GM06990 (cell line): ENCODE data around the gene PDZD2.

Source experiments
- DNase-seq: peaks from one replicate; pipeline ENCODE4 v3.0.0-alpha.2; 2011; ENCODE audit not compliant: insufficient read length; ENCODE audit errors: extremely low read depth
- H3K27me3 ChIP-seq: replicated peaks from 2 replicates; pipeline ENCODE4 v1.6.0; 2011; ENCODE audit warnings: low read length; ENCODE audit not compliant: control insufficient read depth, insufficient read depth
- H3K36me3 ChIP-seq: 2 replicates; pipeline ENCODE4 v1.5.1; 2011; ENCODE audit warnings: low read length; ENCODE audit not compliant: control insufficient read depth, insufficient read depth
- H3K4me3 ChIP-seq: replicated peaks from 2 replicates; pipeline ENCODE4 v1.5.1; 2011; ENCODE audit warnings: low read depth, mild to moderate bottlenecking, control low read depth, low read length
- TF ChIP-seq, protein P1 (sequence below): IDR thresholded peaks from 2 replicates; pipeline ENCODE4 v1.5.1; 2011; ENCODE audit warnings: low read length, control low read depth, mild to moderate bottlenecking, inconsistent platforms; ENCODE audit not compliant: insufficient read depth, poor library complexity, severe bottlenecking

The PDZD2 gene

GRCh38 chr5:32096891-32097595 is 458.1 kb downstream of the PDZD2 start:
- H3K36me3 ChIP-seq: peaks cover 8% of the 10 kb centered on the region
- DNase-seq: no peak
- TF ChIP-seq, protein P1, sequence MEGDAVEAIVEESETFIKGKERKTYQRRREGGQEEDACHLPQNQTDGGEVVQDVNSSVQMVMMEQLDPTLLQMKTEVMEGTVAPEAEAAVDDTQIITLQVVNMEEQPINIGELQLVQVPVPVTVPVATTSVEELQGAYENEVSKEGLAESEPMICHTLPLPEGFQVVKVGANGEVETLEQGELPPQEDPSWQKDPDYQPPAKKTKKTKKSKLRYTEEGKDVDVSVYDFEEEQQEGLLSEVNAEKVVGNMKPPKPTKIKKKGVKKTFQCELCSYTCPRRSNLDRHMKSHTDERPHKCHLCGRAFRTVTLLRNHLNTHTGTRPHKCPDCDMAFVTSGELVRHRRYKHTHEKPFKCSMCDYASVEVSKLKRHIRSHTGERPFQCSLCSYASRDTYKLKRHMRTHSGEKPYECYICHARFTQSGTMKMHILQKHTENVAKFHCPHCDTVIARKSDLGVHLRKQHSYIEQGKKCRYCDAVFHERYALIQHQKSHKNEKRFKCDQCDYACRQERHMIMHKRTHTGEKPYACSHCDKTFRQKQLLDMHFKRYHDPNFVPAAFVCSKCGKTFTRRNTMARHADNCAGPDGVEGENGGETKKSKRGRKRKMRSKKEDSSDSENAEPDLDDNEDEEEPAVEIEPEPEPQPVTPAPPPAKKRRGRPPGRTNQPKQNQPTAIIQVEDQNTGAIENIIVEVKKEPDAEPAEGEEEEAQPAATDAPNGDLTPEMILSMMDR: no peak
- no peaks in the 10 kb centered on the region for H3K27me3 ChIP-seq
- no peak overlapping the region for H3K4me3 ChIP-seq

- TF ChIP-seq, protein P1: no peak
- H3K4me3 ChIP-seq: no peak overlapping the region
- no peak for DNase-seq
- H3K27me3 ChIP-seq: no peaks in the 10 kb centered on the region
- H3K36me3 ChIP-seq: peaks cover 11% of the 10 kb centered on the region
These were observed 459.4 kb downstream of the PDZD2 start for GRCh38 chr5:32098291-32098690.

DNA sequence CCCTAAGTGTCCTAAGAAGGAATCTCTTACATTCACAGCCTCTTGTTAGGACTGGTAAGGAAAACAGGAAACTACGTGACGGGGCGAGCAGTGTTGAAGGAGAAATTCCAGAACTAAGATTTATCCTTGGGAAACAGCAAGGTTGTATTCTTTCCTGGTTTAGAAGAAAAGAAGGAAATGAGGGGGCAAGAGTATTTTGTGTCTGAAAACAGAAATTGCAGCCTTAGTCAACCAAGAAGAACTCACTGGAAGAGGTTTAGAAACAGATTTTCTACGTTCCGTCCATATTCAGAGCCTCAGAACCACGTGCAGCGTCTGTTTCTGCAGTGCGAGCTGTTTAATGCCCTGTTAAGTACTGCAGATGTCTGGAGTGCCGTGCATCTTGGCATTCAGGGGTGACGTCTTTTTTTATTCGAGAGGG is 460.0 kb downstream of the PDZD2 start:
- TF ChIP-seq, protein P1: no peak
- Histone ChIP-seq H3K27me3 (no peaks in the 10 kb centered on the region), H3K4me3 (no peak overlapping the region), H3K36me3 (peaks cover 16% of the 10 kb centered on the region)
- DNase-seq: no peak

- peaks cover 16% of the 10 kb centered on the region for H3K36me3 ChIP-seq
- no peak for DNase-seq
- no peak overlapping the region for H3K4me3 ChIP-seq
- H3K27me3 ChIP-seq: no peaks in the 10 kb centered on the region
- TF ChIP-seq, protein P1: no peak
These were observed 460.6 kb downstream of the PDZD2 start for GRCh38 chr5:32099486-32100035.

DNA sequence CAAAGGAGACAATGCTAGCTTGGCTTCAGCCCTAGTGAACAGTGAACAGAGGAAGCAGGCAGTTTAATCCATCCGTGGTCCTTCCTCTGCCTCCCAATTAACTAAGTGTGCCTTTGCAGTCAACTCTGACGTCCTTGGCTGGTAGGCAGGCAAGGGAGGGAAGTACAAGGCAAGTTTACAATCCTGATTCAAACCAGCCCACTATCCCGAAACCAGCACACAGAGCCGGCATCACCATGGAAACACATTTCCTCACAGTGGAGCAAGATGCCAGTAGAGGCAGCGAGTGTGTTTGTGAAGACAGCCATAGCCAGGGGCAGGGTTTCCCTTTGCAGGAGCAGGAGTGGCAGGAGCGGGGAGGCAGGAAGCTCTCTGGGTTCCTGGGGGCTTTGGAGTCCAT is 461.3 kb downstream of the PDZD2 start:
- Histone ChIP-seq H3K27me3 (no peaks in the 10 kb centered on the region), H3K36me3 (peaks cover 16% of the 10 kb centered on the region), H3K4me3 (no peak overlapping the region)
- TF ChIP-seq, protein P1: no peak
- DNase-seq: no peak
